Mesenteric fat pad (tissue), 1 donor: ENCODE data around the gene TFIP11. TPM values are rescaled to one million over a fixed set of nuclear protein-coding genes. Genes with fewer than 3 reads are reported as not detected.
A peak's percentile ranks its signal among the peaks of the same experiment; 100 is the strongest.

ENCODE experiments used
- DNase-seq: peaks from one replicate; pipeline ENCODE4 v3.0.0-alpha.2; 2020; ENCODE audit warnings: low spot score
- total RNA-seq: library from RNA; stranded (reverse); fragmentation: NEBNext Ultra II Directional; extraction: Animal tissue kit (Norgen Biotek cat#: 25700); gene quantifications from one replicate; pipeline ENCODE4 v1.2.1, GENCODE V29; 2021
- donor health status: DM: yes; HTN: yes; CAD: no.

TFIP11 gene
- total RNA-seq, 1 donor from 2014 or later, result 30.5 TPM

DNA sequence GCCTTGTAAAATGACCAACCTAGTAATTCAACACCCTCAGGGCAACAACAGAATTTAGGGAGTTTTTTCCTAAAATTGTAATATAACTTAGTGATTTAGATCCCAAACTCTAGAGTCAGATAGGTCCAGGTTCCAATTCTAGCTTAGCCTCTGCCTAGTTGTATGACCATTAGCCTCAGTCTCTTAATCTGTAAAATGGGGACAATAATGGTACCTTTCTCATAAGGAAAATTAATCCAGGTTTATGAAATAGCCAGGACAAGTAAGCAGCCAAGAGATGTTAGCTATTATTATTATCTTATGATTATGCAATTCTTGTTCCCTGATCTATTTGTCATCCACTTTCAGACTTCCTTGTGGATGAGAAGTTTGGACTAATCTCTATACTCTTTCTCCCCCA is 4.1 kb downstream of the TFIP11 start:
- no peak for DNase-seq

DNA sequence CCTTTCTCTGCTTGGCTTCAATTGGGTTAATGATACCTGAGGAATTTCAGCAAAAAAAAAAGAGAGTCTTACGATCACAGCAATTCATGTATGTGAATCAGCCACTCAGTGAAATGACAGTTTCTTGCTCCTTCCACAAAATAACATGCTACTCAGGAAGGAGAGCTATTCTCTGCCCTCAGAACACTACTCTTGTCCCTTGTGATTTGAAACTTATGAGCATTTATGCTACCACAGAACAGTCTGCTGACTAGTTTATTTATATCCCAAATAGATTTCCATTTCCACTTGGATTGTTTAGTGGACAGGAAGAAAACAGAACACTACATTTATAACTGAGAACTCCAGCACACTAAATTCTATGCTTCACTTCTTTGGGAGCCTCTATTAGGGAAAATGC is 8.5 kb downstream of the TFIP11 start:
- DNase-seq, result no peak

DNA sequence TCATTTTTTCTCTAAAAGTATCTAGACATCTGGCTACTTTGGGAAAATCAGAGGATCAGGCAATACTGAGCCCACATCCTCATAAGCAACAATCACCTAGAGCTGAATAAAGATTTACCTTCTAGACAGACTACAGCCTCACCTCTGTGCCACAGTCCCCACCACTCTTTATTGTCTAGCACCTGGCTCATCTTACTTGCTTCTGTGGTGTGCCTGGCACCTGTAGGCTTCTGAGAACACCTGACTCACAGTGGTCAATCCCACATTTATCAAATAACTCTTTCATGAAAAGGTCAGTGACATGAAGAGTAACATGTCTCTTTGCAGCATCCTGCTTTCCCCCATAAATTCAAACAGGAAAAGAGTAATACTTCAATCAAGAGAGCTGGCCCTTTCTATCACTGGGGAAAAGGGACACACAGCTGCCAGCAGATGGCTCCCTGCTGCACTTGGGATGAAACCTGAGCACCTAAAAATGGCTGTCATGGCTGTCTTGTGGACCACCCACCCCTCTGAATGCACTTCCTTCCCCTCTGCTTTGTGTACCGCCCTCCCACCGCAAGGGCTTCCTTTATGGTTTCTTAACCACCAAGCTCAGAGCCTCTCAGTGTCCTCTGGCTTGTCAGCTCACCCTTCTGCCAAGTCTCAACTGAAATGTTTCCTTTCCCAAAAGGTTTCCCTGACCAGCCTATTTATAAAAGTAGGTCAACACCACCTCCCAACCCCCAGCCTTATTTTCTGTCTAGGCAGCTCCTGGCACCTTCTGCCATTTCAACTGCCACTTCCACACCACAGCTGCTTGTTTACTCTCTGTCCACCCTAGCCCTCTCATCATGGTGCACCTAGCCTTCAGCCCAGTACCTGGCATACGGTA is 9.3 kb downstream of the TFIP11 start:
- DNase-seq, result no peak

DNA sequence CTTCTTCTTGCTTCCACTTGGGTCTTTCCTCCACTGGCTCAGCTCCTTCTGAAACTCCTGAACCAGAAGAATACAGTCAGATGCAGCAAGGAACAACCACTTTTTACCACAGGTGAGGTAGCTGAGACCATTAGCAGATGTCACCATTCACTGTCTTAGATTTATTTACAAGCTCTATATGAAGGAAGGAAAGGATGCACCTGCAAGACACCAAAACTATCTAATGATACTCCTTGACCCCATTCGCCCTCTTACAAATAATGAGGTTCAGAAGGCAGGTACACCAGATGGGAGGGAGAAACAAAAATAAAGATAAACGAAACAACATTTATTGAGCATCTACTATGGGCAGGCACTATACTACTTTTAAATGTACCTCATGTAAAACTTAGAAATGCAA is 10.3 kb downstream of the TFIP11 start:
- DNase-seq, result no peak

DNA sequence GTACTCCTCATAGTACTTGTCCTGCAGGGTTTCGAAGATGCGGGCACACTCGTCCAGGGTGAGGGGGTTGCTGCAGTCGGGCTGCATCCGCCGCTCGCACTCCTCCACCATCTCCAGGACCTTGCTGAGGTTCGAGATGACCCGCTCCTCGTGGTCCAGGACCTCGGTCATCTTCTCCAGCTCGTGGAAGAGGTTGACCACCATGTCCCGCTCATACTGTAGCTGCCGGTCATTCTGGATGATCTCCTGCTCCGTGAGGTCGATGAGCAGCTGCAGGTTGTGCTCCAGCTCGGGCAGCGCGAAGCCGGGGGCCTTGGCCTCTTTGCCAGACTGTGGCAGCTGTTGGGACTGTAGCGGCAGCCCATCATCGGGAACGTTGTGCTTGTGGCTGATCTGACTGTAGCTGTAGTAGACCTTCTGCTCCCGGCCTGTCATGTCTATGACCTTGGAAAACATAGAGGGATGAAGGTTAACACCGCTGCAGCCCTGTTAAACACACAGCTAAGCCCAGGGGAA is 13.0 kb downstream of the TFIP11 start:
- no peak for DNase-seq

DNA sequence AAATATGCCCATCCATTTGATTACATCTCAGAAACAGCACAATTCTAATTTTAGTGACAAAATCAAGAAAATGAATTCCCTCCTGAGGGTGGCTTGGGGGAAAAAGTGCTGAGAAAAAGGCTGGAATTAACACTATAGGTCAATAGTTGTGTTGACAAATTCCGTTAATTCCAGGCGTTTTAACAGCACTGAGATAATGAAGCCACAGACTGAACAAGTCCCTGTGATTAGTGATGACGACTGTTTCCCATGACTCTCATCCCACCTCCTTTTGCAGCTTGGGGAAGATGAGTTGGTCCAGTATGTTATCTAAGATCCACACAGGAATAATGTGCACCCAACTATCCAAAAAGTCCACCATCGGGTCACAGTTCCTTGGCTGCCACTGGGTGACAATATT is 15.8 kb downstream of the TFIP11 start:
- DNase-seq, result no peak

DNA sequence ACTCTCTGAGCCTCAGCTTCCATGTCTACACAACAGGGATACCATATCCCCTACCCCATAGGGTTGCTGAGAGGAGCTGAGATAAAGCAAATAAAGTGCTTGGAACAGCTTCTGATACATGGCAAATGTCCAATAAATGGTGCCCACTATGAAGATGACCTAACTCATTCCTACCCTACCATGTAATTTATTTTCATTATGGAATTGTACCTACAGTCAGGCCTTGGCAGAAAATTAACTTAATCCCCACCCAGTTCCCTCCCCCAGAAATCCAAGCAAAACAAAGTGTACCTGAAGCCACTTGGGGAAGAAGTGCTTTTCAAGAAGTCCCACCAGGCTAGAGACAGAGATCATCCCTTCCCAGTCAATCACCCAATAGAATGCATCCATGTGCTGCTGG is 17.8 kb downstream of the TFIP11 start:
- no peak for DNase-seq

DNA sequence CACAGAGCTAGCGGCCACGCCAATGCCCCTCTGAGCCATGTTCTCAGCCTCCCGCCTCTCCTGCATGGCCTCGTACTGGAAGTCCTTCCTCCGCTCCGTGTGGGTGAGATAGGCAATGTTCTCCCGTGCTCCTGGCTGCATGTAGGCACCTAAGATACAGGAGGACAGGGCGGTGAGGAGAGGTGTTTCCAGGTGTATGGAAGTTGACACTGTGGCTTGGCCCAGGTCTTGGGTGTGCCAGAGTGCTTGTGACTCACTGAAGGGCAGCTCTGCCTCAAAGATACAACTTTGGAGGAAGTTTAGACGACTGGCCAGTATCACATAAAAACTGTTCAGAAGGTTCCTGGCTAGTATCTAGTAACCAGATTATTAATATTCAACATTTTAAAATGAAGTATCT is 20.1 kb downstream of the TFIP11 start:
- no peak for DNase-seq

DNA sequence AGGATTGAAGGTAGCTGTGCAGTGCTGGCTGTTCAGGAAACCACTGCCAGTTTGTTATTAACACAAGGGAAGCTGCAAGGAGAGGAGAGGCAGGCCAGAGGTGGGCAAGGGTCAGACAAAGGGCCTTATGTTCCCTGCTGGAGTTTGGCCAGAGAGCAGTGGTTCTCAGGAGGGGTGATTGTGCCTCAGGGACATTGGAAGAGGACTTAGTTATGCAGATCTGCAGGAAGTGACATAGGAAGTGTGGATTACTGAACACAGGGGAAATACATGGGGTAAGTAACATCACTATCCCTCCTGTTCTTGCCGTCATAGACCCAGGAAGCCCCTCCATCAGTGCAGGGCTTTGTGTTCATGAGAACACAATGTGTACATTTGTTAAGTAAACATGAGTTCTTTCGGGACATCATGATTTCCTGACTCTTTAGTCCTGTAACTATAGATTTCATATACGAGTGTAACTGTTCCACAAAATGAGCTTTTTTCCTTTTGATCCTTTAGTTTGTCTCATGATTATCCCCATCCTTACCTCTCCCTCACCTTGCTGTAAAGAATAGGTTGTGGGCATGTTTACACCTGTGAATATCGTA is 22.7 kb downstream of the TFIP11 start:
- DNase-seq, result no peak

DNA sequence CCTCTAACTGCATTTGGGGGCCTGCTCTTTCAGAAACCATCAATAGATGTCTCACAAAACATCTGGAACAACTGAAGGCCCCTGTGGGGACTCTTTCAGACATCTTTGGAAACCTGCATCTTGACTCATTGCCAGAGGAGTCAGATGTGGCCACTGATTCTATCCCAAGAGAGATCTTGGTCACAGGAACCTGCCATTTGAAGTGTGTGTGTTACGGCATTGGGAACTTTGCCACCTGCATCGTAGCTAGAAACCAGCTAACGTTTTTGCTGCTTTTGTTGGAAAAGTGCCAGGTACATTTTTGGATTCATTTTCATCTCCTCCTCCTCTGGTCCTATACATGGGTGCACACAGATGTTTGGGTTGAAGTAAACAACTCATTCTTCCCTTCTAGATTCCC is 24.3 kb downstream of the TFIP11 start:
- no peak for DNase-seq

DNA sequence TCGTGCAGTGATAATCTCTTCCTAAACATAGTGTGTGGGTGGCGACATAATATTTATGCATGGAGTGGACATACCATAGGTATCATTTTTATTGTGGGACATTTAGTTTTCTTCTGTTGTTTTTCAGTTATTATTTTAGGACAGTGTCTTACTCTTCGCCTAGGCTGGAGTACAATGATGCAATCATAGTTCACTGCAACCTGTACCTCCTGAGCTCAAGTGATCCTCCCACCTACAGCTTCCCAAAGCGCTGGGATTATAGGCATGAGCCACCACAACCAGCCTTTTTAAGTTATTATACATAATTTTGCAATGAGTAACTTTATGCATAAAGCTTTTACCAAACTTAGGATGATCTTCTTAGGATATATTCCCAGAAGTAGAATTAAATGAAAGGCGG is 25.9 kb downstream of the TFIP11 start:
- no peak for DNase-seq

DNA sequence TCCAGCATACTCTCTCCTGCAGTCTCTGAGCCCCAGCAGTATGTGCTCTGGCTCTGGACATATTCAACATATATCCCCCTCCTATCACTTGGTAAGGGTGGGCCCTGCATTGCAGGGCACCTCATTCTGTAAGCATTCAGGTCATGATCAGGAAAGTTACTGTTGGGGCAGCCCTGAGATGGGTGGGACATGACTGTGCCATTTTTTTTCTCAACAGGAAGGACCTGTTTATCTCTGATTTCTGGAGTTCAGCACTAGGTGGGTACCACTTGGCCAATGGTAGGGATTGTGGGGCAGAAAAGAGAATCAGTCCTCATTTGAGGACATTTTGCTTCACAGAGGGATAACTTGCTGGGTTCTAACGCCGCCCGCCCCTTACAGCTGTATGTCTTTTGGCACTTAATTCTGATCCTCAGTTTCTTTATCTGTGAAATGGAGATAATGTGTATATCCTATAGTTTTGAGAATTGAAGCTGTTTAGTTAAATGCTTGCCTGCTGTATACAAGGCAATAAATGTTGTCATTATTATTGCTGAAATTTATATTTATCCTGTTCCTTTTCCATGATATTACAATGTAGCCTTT is 26.4 kb downstream of the TFIP11 start:
- no peak for DNase-seq

DNA sequence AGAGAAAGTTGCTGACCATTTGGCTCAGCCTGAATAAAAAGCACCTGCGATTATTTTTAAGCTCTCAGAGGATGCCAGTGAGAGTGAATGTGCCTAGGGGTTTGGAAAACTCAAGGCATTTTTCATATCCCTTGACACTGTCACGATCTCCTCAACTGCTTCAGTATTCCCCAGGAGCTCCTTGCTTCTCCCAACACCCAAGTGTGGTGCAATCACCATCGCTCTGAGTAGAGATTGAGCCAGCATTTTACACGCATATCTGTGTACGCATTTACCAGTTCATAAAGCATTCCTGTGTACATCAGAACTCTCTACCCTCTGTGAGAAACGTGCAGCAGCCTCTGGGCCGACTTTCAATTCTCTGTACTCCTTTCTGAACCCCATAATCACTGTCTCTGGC is 27.3 kb downstream of the TFIP11 start:
- DNase-seq, result no peak

DNA sequence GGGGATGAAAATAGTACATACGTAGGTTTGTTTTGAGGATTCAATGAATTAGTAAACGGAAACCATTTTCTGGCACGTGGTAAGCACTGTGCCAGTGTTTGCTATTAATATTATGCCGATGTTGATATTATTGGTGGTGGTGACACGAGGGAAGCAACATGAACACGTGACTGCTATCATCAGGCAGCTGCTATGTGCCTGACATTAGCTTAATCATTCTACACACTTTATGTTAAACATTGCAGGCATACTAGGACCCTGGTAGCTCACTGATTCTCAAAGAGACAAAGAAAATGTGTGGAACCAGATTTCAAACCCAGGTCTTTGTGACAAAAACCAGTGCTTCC is 27.9 kb downstream of the TFIP11 start:
- no peak for DNase-seq

DNA sequence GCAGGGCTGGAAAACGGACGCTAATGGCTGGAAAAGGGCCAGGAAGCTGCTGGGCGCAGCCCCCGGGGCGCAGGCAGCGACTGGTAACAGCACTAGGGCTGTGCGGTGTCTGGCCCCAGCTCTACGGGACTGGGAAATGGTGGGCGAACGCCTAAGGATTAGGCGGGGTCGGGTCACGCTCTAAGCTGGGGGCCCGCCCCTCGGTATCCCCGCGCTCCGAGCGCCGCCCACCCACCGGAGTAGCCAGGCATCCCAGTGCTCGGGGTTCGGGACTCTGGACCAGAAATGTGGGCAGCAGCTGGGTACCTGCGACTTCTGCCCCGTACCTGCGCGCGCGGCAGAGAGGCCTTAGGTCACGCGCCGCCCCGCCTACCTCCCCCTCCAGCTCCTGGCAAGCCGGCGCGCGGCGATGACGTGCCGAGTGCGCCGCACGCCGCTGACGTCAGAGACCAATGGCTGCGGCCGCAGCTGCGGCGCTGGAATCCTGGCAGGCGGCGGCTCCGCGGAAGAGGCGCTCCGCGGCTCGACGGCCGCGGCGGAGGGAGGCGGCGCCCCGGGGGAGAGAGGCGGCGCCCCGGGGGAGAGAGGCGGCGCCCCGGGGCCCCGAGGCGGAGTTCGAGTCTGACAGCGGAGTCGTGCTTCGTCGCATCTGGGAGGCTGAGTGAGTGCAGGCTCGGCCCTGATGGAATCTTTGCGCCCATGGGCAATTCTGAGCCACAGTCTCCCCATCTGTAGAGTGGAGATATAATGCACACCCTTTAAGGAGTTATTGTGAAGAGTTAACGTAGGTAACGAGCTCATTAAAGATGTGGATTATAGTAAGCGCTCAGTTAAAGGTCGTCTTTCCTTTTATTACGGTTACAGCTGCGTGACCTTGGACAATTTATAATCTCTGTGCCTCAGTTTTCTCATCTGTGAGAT is 28.6 kb downstream of the TFIP11 start, which contains the start of the genes HPS4 and SRRD:
HPS4 (minus strand) TSS at position 345 of the 921 bp plus-strand sequence. CDS start 2,021 bp downstream, outside the sequence.
SRRD (plus strand) TSS at position 439 of the 921 bp plus-strand sequence; CDS start at position 453, 14 bp downstream.
- DNase-seq, result peak; percentile 97

DNA sequence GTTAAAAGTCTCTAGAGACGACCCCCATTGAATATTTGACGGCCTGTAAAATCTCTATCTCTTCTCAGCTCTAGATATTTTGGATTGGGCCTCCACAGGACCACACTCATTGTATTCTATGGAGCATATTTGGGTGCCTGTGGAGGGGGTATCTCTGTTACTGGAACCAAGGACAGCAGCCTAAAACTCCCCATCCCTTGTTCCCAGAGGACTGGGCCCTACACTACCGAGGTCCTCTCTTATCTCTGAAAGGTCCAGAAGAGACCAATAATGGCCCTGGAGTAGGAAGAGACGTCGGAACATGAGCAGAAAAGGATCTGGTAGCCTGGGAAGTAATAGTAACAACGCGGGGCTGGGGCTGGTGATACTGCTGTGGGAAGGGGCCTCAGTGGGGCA is 29.2 kb downstream of the TFIP11 start:
- no peak for DNase-seq

DNA sequence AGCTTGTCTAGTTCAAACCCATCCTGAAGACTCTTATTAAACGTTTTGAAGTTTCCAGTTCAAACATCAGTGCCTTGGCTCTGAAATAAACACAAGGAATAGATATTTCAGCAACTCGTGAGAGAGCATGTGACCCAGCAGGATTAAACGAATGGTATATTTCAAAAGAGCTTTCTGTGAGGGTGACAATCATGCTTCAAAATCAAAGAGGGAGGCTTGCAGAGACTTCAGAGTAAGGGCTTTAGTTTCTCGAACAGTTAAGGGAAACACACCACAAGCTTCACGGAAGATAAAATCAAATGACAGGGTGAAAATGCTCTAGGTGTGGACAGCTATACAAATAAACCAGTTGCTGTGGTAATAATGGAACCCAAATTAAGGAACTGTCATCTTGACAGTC is 30.1 kb downstream of the TFIP11 start:
- no peak for DNase-seq

DNA sequence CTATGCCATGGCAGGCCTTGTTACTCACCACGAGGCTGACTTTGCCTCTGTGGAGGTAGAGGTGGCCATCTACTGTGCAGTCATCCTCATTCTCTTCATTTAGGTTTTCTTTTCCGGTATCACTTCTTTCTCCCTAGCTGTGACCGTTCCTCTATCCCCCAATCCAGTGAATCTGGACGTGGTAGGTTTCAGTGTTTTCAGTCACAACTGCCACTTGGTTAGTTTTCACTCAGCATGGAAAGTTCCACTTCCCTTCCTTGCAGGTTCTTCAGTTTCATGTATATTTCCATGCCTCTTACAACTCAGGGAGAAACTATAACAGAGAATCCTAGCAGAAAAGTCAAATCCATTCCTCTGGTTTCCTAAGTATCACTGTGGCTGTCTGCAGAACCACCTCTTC is 30.6 kb downstream of the TFIP11 start:
- no peak for DNase-seq

DNA sequence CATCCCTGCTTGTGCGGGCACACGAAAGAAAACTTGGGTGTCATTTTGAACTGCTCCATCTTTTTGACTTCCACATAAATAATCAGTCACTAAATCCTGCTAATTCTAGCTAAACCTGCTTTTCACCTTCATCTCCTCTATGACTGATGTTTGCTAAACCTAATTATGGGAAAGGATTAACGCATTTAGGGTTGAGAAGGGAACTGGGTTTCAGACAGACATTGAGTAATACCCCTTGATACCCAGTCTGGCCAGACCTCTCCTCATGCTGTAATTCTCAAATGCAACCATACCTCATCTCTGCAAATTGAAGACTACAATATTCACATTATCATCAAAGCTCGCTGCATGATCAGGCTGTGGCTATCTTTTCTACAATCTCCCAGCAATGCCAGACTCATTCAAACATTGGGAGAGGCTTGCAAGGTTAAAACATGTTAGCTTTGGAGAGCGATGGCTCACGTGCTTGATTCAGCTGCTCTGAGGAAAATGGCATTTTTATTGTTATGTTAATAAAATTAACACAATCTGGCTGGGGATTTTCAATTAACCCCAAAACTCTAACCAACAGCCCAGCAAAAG is 31.1 kb downstream of the TFIP11 start:
- DNase-seq, result no peak

DNA sequence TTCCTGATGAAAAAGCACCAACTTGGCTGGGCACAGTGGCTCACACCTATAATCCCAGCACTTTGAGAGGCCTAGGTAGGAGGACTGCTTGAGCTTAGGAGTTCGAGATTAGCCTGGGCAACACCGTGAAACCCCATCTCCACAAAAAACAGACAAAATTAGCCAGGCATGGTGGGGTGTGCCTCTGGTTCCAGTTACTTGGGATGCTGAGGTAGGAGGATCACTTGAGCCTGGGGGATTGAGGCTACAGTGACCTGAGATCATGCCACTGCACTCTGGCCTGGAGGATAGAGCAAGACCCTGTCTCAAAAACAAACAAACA is 31.7 kb downstream of the TFIP11 start:
- no peak for DNase-seq
